HG03196 (cell line): Measurements from ENCODE around the gene TYMP.

Source experiments
- ATAC-seq: cut with Tn5 transposase; IDR thresholded peaks from one replicate; pipeline ENCODE4 v1.9.1; 2021; ENCODE audit not compliant: unreplicated experiment

The TYMP gene, protein sequence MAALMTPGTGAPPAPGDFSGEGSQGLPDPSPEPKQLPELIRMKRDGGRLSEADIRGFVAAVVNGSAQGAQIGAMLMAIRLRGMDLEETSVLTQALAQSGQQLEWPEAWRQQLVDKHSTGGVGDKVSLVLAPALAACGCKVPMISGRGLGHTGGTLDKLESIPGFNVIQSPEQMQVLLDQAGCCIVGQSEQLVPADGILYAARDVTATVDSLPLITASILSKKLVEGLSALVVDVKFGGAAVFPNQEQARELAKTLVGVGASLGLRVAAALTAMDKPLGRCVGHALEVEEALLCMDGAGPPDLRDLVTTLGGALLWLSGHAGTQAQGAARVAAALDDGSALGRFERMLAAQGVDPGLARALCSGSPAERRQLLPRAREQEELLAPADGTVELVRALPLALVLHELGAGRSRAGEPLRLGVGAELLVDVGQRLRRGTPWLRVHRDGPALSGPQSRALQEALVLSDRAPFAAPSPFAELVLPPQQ

DNA sequence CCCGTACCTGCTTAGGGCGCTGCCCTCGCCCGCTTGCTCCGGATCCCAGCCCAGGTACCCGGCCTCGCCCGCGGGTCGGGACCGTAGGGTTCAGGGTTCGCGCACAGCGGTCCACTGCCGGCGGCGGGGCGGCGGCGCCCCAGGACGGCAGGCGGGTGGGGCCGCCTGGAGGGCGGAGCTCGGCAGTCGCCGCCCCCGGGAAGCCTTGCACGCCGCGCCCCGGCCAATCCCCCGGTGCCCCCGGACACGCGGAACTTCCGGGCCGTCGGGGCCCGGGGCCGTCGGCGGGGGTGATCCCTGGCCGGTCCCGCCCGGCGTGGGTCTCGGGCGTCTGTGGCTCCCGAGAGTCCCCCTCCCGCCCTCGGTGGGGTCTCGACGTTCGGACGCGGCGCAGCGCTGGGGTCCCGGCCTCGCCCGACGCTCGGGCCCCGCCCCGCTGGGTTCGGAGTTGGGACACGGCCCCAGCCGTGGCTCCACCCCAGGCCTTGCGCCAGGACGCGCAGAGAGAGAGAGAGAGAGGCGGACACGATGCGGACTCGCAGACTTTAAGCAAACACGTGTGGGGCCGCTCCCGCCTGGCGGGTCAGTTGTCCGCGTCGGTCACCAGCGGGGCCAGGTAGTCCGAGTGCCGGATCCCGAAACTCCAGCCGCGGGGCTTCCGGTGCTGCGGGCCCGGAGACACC, at the start of gene TYMP:
TSS of gene TYMP (minus strand) at position 116 of the 683 bp plus-strand sequence. CDS start 303 bp downstream, outside the sequence.
- no peak for ATAC-seq

DNA sequence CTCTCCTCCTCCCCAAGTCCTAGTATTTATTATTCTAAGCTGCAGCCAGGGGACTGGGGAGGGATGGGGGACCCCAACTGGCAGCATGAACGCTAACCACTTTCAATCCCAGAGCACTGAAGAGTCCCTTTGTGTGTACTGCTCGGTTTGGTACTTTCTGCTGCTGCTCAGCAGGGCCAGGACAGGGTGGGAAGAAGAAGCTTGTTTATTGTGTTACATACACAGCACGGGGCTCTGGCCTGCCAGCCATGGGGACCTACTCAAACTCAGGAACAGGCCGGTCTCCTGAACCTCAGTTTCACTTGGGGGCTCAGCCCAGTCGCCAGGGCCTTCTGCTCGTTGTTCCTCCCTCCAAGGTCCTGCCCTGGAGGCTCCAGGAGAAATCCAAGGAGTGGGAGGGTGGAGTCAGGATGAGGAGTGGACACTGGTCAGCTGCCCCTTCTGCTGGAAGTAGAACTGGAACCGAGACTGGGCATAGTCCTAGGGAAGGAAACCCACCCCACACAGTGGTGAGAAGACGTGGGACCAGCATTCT, 49.0 kb upstream of the TYMP start:
- no peak for ATAC-seq

DNA sequence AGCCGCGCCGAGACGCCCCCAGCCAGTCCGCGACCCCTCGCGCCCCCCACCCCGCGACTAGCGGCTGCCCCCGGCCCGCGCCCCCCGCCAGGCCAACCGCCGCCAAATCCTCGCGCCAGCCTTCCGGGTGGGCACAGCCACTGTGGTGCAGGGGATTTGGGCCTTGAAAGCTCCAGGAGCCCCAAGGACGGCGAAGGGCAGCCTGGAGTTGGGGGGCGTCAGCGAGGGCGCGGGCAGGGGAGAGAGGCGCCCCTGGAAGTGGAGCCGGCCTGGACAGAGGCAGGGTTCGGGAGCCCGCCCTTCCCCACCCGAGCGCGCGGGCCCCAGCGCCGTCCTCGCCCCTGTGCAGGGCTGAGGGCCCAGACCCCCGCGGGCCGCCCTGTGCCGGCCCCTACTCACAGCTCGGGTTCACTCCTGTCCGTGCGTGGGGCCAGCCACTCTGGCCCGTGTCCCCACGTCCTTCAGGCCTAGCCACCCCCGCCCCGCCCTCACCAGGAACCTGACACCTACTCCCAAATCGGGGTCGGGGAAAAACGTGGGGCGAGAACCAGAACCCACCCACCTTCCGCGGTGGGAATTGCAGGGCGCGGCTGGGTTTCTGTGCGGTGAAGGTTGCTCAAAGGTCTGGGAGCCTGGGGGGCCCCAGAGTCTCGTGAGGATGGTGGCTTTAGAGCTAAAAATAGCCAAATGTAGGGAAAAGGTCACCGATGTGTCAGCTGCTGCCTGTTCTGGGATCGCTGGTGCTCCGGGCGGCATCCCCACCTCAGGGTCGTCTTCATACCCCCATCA, 48.4 kb upstream of the TYMP start, which contains the start of gene CPT1B:
TSS of gene CPT1B (minus strand) at position 441 of the 789 bp plus-strand sequence. CDS start 512 bp downstream, outside the sequence.
- ATAC-seq: no peak

DNA sequence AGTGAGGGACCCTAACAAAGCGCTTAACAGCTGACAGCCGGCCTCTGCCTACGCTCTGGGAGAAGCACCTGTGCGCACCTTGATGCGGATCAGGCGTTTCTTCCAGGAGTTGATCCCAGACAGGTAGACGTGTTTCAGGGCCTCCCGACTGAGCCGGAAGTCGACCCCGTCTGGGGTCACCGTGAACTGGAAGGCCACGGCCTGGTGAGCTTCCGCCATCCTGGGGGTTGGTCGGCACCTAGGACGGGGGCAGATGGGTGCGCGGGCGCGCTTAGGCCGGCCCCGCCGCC, 47.8 kb upstream of the TYMP start:
- ATAC-seq: no peak

DNA sequence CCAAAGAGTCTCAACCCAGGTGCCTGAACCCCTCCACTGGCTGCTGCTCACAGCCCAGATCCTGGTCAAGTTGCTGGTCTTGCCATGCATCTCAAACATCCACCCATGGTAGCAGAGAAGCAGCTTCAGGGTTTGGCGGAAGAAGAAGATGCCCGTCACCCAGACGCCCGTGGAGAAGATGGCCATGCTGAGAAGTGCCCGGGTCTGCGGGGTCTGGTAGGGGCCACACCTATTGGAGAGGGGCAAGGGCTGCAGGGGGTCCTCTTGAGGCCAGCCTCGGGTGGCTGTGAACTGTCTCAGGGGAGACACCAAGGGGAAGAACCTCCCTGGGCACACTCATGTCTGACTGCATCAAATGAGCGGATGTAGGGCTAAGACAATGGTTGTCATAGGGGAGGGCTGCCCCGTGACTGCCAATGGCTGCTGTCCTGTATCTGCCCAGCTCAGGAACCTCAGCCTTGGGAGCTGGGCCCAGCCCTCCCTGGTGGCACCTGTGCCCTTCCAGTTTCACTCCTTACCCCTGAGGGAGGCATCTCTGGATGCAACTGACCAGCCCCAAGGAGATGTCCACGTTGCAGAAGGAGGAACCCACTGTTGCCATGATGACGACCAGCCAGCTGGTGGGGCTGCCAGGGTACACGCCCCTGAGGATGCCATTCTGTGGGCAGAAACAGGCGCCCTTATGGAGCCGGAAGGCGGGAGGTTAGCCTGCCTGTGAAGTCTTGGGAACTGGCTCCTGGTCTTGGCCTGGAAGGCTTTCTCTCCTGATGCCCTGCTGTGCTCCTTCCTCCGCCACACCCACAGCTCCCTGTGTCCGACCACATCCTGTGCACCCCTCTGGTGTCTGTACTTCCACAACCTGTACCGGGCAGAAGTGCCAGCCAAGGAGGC, 47.2 kb upstream of the TYMP start:
- no peak for ATAC-seq

DNA sequence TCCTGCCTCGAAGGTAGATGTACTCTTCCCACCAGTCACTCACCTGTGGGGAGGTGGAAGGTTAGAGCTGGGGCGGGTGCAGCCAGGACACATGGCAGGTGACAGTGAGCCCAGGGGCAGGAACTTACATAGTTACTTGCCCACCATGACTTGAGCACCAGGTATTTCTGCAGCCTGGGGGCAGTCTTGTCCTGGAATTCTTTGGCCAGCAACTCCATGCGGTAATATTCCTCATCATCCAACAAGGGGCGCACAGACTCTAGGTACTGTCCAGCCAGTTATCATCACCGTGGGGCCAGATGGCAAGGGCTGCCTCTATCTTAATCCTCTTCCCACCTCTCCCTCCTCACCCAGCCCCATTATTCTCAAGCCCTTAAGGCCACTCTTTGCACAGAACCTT, 46.3 kb upstream of the TYMP start:
- ATAC-seq: no peak

DNA sequence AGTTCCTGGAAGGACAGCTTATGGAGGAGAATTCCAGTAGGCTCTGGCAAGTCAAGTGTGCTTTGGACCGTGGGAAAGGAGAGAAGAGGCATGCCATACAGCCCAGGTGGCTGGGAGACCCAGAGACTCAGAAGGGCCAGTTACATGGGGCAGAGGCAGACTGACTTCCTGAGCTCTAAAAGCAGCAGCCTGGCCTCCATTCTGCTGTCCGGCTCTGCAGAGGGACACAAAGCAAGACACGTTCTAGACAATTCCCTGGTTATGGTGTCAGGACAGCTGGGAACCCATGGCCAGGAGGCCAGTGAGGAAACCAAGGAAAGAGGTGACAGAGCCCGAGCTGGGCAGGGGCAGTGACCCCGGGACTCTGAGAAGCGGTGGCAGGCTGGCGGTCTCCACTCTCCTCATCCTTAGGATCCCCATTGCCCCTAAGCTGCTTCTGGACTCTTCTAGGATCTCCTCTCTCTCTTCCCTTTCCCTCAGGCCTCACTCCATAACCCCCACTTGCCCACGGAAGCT, 45.7 kb upstream of the TYMP start:
- ATAC-seq: no peak

DNA sequence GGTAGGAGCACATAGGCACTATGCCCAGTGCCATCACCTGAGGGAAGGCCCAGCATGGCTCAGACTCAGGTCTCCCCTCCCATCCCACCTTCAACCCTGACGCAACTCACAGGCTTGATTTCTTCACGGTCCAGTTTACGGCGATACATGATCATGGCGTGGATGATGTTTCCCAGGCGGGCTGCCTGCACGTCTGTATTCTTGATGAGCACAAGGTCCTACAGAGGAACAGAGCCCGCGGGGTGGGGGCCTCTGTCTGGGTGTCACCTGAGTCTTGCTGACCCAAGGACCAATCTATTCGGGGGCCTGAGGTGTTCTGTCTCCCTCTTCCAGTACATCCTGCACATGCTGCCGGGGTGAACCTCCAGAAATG, 44.6 kb upstream of the TYMP start:
- ATAC-seq: no peak

DNA sequence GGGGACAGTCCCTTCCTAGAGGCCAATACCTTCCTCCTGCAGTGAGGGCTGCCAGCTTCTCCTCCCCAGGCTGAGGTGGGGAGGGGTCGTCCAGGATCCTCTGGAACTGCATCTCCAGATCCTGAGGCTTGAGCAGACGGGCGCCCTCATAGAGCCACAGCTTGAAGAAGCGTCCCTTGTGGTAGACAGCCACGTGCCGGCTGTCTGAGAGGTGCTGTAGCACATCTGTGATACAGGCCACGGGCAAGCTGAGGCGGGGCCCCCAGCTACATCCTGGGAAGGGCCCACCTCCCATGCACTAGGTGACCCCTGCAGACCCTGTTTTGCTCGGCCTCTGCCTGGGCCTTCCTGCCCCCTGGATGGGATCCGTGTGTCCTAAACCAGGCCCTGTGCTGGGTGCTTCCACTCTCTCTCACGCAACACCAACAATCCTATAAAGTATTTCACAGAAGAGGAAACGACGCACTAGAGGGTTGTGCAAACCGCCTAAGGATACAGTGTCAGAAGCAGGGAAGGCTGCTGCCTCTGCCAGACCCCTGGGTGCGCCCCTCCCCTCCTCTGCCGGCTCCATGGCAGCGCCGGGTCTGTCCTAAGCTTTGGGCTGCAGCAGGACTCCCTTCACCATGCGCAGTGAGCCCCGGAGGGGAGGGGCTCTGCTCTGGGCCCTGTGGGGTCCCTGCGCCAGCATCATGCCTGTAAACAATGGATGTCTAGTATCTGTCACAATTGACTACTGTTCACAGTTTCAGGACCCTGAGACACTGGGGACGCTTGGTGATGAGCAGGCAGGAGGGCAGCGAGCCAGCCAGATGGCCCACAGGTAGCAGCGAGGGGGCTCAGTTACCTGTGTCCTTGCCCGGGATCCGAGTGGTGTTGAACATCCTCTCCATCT, 43.9 kb upstream of the TYMP start:
- no peak for ATAC-seq

DNA sequence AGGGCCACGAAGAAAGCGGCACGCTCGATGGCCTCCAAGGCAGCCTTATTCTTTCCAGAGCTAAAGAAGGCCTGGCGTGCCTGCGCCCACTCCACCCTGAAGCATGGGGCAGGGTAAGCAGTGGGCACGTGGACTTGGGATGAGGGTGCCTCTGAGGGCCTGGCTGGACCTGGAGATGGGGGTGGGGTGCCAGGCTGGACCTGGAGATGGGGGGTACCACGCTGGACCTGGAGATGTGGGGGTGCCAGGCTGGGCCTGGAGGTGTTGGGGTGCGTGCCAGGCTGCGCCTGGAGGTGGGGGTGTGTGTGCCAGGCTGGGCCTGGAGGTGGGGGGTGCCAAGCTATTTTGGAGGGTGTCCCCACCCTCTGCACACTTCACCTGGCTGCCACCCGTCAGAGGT, 43.2 kb upstream of the TYMP start:
- ATAC-seq: no peak

DNA sequence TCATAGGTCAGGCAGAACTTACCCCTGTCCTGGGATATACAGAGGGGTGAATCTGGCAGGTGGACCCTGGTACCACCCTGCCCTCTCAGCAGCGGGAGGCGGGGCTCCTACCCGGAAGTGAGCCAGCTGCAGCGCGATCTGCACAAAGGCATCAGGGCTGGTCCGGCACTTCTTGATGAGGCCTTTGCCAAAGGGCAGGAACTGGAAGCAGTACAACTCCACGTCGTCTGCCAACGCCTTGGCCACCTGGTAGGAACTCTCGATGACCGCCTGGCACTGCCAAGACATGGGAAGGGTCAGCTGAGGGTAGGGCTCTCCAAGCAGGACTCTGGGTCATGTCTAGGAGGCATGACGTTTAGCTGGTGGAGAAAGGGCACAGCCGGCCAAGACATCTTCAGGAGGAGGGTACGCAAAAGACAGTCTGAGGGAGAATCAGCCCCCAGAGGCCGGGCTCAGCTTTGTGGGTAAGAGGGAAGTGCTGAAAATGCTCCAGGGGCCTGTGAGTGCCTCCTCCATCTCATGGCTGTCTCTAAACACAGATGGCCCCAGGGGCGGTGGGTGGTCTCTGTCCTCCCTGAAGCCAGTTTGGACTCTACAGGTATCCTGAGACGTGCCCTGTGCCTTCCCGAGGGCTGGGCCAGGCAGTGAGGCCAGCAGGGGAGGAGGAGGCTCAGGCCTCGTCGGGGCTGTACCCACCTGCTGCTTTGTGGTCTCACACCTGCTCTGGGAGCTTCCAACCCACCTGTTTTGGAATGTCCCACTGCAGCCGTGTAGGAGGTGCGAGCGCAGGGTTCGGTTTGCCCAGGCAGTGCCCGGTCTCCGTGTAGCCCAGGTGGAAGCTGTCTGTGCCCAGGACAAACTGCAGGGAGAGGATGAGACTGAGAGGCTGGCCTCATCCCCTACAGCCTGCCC, 41.7 kb upstream of the TYMP start:
- no peak for ATAC-seq

DNA sequence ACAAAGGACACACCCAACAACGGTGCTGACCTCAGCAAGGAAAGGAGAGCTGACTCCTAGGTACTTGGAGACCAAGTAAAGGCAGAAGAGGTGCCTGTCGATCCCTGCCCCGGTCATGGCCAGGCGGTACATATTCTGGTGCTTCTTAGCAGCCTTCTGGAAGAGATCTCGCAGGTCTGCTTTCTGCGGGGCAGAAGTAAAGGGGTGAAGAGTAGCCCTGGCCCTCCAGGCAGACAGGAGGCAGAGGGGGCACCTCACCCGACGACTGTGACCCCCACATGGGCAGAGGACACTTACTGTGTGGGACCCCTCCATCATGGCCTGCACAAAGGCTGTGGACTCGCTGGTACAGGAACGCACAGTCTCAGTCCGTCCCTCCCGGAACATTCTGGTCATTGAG, 41.0 kb upstream of the TYMP start:
- ATAC-seq: no peak

DNA sequence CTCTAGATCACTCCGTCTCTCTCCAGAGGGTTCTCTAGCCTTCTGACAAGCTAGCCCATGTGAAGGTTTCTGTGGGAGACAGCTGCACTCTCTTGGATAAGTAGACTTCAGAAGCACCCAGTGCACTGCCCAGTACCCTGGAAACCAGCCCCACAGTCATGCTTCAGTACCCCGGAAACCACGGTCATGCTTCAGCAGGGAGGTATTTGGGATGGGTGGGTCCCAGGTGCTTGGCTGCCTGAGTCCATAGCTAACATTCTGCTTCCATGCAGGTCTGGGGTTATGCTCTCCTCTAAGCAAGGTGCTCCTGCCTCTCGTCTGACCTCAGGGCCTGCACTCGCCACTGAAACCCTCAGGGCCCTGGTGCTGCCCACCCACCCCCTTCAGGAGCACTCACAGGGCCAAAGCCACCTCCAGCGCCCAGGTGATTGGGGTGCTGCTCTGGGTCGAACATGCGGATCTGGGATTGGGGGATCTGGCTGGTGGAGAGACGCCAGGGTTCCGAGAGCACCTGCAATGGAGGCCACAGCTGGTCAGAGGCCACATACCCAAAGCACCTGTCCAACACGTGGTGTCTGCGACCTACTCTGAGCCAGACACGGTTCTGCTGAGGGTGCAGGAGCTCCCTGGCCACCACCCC, 40.2 kb upstream of the TYMP start:
- ATAC-seq: no peak

DNA sequence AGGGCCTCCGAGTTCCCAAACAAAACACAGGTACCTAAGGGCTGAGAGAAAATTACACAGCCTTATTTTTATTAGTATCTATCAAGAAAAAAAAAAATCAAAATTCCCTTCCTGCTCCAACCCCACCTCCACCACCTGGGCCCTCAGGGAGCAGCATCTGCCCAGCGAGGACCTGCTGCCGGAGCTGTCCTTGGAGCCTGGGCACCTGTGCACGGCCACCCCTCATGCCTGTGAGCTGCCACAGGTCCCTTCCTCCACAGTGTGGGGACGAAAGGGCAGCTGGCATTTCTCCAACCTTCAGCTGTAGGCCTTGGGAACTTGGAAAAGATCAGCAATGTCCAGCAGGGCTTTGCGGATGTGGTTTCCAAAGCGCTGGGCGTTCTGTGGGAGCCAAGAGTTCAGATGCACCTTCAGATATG, 39.2 kb upstream of the TYMP start:
- ATAC-seq: no peak

DNA sequence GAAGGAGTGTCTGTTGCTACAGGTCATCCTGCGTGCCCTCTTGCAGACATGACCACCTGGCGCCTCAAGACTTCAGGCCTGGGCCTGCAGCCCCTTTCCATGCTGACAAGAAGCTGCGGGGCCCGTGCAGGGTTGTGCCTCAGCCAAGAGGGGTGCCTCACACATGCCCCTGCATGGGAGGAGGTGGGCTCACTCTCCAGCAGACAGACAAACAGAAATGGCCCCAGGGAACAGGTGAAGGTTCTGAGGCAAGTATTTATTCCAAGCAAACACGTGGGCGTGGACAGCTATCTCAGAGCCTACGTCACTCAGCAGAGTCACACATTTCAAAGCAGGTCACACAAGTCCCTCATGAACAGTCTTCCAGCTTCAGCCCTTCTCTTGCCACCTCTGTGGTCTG, 38.8 kb upstream of the TYMP start:
- no peak for ATAC-seq

DNA sequence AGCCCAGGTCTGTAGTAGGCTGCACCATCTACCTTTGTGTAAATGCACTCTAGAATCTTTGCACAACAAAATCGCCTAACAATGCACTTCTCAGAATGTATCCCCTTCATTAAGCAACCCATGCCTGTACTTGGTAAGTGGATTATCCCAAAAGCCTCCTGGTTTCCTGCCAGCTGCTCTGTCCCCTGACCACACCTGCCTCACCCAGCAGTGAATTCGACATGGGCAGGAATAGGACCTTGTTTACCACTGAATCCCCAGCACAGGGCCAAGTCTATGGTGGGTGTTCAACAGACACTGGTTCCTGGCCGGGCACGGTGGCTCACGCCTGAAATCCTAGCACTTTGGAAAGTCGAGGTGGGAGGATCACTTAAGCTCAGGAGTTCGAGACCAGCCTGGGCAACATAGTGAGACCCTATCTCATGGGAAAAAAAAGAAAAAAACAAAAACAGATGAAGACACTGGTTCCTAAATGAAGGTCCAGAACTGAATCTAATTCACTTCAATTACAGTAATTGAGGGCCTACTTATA, 38.0 kb upstream of the TYMP start:
- no peak for ATAC-seq

DNA sequence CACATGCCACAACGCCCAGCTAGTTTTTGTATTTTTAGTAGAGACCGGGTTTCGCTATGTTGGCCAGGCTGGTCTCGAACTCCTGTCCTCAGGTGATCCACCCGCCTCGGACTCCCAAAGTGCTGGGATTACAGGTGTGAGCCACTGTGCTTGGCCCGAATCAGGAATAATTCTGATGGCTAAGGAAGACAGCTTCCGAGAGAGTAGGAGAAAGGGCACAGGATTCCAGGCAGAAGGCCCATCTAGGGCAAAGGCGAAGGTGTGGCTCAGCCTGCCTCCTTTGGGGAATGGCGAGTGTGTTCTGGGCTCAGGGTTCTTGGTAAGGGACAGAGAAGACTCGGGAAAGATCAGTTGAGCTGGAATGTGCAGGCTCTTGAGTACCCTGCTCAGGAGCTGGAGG, 34.5 kb upstream of the TYMP start:
- no peak for ATAC-seq
